Breast epithelium (tissue), 3 donors: ENCODE data around the gene SH3TC1.

Experiments
- POLR2A ChIP-seq: fragments of 450-650 bp; IDR thresholded peaks from one replicate; pipeline ENCODE4 v1.6.1; 2016; ENCODE audit warnings: antibody characterized with exemption, mild to moderate bottlenecking, moderate library complexity
- POLR2AphosphoS5 ChIP-seq, 3 donors: sonication (generic); formaldehyde crosslinking; IDR thresholded peaks; one replicate each; pipeline ENCODE4 v1.6.1; 2017; ENCODE audit warnings: antibody characterized with exemption in 3 of 3
- TF ChIP-seq, protein P1 (sequence below), 3 donors: fragments of 450-650 bp; IDR thresholded peaks; one replicate each; pipeline ENCODE4 v1.5.1; 2016 to 2017; ENCODE audit warnings: antibody characterized with exemption in 3 of 3, mild to moderate bottlenecking in 3 of 3, moderate library complexity in 3 of 3

DNA sequence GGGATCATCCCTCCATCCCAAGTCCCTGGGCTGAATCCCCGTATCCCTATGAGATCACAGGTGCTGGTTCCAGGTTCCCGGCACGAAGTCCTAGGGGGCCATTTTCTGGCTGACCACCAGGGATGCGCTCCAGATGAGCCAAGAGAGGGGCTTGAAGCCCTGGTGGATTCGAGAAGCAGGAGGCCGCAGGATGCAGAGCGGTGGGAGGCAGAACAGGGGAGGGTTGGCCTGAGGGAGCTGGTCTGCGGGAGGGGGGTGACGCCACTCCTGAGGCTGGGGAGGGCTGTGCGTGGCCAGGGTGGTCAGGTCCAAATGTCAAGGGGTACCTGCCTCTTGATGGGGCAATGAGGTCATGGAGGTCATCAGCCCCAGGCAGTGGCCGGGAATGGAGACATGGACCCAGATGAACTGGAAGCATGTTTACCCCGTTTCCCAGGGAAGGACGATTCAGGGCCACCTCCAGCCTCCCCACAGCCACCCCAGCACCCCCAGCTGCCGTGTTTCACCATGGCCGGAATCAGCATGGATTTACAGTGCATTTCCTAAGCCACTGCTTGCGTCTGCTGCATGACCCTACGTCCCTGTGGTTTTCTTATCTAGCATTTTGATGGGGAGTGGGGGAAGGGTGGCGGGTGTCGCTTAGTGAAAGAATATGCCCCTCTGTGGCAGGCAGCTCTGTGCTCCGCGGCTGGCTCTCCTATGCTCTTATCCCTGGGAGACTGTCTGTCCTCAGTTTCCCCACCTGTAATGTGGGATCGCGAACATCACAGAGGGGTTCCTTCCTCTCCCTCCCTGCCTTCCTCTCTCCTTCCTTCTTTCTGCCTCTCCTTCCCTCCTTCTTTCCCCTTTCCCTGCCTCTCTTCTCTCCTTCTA lies 53.4 kb downstream of the SH3TC1 start:
- TF ChIP-seq, protein P1, sequence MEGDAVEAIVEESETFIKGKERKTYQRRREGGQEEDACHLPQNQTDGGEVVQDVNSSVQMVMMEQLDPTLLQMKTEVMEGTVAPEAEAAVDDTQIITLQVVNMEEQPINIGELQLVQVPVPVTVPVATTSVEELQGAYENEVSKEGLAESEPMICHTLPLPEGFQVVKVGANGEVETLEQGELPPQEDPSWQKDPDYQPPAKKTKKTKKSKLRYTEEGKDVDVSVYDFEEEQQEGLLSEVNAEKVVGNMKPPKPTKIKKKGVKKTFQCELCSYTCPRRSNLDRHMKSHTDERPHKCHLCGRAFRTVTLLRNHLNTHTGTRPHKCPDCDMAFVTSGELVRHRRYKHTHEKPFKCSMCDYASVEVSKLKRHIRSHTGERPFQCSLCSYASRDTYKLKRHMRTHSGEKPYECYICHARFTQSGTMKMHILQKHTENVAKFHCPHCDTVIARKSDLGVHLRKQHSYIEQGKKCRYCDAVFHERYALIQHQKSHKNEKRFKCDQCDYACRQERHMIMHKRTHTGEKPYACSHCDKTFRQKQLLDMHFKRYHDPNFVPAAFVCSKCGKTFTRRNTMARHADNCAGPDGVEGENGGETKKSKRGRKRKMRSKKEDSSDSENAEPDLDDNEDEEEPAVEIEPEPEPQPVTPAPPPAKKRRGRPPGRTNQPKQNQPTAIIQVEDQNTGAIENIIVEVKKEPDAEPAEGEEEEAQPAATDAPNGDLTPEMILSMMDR (IDR thresholded peaks at IDR 0.05): no peak
- TF ChIP-seq POLR2AphosphoS5 (IDR thresholded peaks at IDR 0.05) (no peak), POLR2A (no peak)
